SKM-1 (cell line): ENCODE results near the gene ALDH3A2.
"Not testable (repeated sequence)": the region's sequence is repeated elsewhere in the genome, so short reads cannot be mapped to it uniquely, and the experiment has no call there.

ENCODE experiments used
- DNase-seq: peaks from one replicate; lab custom pipeline; 2025; ENCODE audit not compliant: unreplicated experiment; lab: John Stamatoyannopoulos, UW

The ALDH3A2 gene

DNA sequence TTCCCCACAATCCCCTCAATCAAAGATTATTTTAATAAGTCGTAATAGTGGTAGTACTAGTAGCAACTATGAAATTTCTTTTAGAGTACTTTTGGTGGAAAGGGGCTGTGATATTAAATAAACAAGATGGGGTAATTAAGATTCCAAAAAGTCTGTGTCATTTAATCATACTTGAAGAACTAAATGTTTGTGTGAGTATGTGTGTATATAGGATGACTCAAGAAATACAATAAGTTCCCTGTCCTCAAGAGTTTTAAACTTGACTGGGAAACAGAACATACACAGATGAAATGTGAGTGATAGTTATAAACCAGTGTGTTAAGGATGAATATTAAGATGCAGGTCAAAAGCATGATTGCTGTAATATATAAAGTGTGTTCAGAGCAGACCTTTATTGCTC is 2.3 kb downstream of the ALDH3A2 start:
- no peak for DNase-seq

DNA sequence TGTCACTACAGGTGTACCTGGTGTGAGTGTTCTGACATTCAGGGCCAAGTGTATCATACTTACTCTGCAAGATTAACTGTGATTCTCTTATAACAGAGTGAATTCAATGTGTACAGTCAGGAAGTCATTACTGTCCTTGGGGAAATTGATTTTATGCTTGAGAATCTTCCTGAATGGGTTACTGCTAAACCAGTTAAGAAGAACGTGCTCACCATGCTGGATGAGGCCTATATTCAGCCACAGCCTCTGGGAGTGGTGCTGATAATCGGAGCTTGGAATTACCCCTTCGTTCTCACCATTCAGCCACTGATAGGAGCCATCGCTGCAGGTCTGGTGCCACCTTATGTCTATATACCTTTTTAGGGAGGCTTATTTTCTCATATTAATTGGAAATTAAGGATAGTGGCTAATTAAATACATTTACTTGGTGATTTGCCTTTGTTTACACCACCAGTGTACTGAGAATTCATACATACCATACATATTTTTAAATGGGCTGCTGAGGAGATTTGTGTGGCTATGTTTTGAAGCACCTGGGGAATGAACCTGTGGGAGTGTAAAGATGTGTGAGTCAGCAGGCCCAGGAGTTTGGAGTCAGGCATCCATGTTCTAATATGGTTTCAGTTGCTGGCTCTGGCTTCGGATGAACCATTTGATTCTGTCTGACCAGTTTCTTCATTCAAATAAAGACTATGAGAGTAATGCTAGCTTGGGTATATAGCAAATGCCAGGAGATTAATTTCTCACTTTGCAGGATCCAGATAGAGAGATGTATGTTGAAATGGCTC is 3.1 kb downstream of the ALDH3A2 start:
- DNase-seq = no peak

DNA sequence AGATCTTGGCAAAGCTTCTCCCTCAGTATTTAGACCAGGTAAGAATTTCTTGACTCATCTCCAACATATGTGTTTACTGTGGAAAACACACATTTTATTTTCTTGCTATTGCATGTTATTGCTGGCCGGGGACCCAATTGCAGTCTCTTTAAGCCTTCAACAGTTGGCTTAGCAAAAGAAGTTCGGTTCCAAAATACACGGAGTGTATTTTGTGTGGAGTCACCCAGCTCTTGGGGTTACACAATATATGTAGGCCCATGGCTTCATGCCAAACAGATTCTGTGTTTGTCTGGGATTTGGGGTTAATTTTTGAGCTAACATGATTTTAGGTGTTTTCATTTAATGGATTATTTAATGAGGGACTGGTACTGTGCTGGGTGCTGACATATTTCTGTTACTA is 4.0 kb downstream of the ALDH3A2 start:
- no peak for DNase-seq

- no peak for DNase-seq
Measured at GRCh38 chr17:19654342-19654886, 5.9 kb downstream of the ALDH3A2 start.

DNA sequence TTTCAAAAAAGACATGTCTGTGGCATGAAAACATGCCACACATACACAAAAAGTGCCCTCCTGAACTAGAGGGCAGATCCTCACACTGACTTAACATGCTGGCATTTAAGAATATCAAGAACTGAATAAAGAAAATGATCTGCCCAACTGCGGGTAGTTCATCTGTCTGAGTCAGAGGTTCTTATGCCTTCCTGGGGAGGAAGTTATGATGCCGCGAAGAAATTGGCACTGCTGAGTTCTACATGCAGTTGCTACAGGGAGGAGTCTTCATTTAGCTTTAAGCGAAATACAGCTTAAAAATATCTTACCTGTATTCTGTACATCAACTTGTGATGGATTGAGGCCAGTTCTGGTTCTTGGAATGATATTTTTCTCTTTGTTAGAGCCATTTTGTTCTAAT is 6.3 kb downstream of the ALDH3A2 start:
- no peak for DNase-seq

- DNase-seq = no peak
Measured at GRCh38 chr17:19656336-19656735, 7.8 kb downstream of the ALDH3A2 start.

DNA sequence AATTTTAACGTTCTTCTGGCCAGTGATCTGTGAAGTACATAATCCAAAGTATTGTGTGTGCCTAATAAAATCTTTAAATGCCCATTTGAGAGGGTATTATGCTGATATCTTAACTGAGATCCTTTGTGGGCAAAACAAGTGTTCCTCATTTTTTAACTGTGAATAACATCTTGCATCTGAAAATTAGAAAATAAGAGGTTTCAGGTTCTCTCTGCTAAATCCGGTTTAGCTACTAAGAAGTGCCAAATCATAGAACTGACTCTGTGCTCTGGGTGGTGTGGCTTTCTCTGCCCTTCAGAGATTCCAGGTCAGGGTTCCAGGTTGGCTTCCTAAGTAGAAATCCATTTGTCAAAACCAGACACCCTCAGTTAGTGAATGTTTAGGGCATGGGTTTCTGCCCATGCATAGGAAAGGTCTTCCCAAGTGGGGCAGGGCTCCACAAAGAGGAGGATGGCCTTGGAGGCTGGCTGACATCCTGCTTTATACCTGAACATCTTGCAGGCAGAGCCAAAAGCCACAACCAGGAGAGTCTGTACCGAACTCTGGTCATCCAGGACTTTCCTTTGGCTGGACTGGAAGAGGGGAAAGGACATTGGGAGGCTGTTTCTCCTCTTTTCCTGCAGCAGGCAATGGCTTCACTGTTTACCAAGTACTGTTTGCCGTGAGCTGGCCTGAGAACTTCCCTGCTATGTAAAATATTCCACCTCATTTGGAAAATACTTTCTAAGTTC is 8.5 kb downstream of the ALDH3A2 start:
- no peak for DNase-seq

- DNase-seq = no peak
Measured at GRCh38 chr17:19659366-19660177, 11.0 kb downstream of the ALDH3A2 start.

DNA sequence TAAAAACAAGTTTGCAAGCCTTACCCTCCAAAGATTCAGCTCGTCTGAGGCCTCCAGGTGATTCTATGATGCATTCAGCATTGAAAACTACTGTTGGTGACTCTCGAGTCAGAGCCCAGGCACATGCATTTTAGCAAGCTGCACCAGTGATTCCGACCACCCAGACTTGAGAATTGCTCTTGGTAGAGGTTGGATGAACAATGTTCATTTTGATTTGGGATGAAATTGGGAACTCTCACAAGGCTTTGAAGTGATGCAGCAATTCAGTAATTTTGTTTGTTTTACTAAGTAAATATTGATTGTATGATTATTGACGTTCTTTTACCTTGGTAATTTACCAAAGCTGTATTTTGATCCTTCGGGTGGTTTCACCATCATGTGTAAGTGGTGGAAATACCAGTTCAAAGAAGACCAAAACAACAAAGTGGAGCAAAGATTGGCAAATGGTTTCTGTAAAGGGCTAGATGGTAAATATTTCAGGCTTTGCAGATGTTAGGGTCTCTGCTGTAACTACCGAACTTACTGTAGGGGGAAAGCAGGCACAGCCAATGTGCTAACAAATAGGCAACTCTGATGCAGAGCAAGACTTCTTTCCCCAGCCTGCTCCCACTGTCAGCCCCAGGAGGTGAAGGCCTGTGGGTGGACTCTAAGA is 11.8 kb downstream of the ALDH3A2 start:
- no peak for DNase-seq

DNA sequence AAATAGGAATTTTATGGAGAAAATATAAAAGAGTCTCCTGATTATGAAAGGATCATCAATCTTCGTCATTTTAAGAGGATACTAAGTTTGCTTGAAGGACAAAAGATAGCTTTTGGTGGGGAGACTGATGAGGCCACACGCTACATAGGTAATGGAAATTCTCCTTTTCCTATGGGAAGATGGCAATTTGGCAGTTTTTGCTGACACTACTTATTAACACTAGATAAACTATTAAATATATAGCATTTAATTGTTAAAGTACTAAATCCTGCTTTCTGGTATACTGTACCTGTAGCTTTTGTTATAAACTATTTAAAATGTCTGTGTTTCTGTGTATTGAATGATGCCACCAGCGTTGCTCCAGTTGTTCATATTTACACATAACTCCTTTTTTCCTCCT is 12.6 kb downstream of the ALDH3A2 start:
- DNase-seq = no peak

DNA sequence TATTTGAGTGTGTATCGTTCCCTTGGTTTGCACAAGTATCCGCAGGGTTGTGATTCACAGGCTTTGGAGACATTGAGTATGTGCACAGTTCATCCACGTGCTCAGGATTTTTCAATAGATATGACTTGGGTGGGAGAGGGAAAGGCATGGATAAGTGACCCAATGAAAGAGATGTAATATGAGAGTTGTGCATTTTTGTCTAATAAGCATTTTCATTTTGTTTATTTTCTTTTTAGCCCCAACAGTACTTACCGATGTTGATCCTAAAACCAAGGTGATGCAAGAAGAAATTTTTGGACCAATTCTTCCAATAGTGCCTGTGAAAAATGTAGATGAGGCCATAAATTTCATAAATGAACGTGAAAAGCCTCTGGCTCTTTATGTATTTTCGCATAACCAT is 14.5 kb downstream of the ALDH3A2 start:
- no peak for DNase-seq

DNA sequence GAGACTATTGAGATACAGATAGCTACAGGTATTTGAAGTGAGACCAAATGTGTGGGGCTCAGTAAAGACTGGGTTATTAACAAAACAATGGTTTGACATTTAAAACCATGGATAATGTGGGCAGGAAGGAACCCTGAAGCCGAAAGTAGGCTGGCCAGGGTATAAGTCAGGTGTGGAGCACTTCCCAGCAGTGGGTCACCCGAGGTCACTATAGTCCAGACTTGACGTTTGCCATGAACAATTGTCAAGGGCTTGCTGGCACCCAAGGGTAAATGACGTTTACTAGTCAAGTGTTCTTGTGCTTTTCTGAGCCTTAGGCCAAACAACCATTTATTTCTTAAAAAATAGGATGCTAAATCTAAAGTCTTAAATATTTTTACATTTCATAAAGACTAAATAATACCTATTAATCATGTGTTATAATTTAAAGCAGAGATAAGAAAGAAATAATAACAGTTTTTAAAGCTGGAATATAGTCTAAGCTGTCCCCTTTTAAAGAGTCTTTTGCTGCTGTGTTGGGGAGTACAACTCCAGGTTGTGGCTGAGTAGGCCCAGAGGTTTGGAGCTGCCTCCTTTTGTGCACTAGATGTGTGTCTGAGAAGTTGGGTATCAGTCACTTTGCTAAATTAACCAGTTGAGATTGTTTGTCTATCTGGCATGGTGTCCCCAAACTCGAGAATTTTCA is 15.7 kb downstream of the ALDH3A2 start:
- DNase-seq = no peak

GRCh38 chr17:19664821-19665181 is 16.2 kb downstream of the ALDH3A2 start:
- DNase-seq = no peak

- DNase-seq = not testable (repeated sequence)
Measured at GRCh38 chr17:19669680-19670079, 21.1 kb downstream of the ALDH3A2 start.

GRCh38 chr17:19670908-19671307 is 22.4 kb downstream of the ALDH3A2 start:
- no peak for DNase-seq

GRCh38 chr17:19671433-19671832 is 22.9 kb downstream of the ALDH3A2 start:
- DNase-seq = no peak

DNA sequence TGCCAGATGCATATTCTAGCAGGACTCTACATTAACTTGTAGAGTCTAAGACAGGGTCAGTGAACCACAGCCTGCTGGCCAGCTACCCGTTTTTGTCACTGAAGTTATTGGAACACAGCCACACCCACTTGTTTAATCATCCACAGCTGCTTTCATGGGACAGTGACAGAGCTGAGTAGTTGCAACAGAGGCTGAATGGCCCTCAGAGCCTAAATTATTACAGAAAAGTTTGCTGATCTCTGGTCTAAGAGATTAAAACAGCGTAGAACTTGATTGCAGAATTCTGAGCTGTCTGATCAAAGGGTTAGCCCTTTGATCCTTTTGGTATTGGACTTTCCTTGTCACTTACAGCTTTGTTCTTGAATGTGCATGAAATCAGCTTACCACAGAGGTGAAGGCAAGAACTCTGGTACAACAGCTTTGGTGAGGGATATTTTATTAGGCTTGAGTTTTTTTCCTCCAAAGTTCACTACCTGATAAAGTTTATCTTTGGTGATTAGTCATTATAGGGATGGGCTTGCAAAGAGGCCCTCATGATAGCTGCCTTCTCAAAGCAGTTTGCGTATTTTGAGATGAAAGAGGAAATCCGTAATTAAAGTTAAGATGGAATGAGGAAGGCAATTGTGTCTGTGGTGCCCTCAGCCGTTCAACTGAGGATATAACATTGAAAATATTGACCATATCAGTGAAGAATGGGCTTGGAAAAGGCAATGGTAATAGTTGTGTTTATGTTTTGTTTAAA is 23.6 kb downstream of the ALDH3A2 start:
- DNase-seq = no peak

GRCh38 chr17:19673623-19674022 is 25.1 kb downstream of the ALDH3A2 start:
- no peak for DNase-seq

DNA sequence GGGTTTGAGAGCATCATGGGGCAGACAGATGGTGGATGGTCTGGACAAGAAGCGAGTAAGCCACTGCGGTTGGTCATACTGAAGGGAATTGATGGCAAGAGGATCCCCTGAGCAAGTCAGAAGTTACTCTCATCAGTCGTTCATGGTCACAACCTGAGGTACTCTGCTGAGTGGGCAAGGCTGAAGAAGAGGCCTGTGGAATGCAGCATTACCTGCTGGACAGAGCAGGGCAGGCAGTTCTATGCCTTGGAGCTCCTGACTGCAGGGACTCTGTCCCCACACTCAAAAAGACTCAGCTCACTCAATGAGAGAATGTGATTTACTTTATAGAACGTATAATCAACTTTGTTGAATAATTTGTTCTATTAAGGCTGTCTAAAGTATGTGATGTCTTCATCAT is 28.3 kb downstream of the ALDH3A2 start:
- DNase-seq = no peak
